ENCODE data around the gene TMEM18.

Gene TMEM18

GRCh38 chr2:634636-635388 is 42.4 kb downstream of the TMEM18 start:
- Histone ChIP-seq H3K27ac (no peak overlapping the region), H3K36me3 (ENCODE audit: insufficient read depth, low read length) (no peaks in the 10 kb centered on the region), H3K4me3 (no peak overlapping the region), H3K9me3 (ENCODE audit: low read depth, low read length) (no peaks in the 10 kb centered on the region), H3K9ac (ENCODE audit: insufficient read length) (no peak overlapping the region)
- TF ChIP-seq FOXP2 (optimal IDR thresholded peaks at IDR 0.05; ENCODE audit: control extremely low read depth, extremely low read length, insufficient read depth): no peak
- no peak for TF ChIP-seq EZH2 (IDR thresholded peaks at IDR 0.05)
- TF ChIP-seq POLR2AphosphoS5 (IDR thresholded peaks at IDR 0.05; ENCODE audit: borderline replicate concordance, low read depth, low read length): no peak
- no peak for DNase-seq (ENCODE audit: low read depth, low spot score)

DNA sequence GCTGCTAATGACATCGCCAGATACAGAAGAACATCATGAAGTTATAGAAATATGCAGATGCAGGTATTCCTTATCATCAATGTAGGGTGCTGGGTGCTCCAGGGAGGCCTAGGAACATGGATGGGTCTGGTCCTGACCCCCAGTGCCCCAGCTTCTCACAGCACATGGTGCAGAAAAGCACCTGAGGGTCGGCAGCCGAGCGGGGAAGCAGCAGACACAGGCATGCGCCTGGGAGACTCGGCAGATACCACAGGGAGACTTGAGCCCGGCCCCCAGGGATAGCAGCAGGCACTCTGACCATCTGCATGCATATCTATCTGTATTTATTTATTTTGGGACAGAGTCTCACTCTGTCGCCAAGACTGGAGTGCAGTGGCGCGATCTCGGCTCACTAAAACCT is 43.2 kb downstream of the TMEM18 start:
- Histone ChIP-seq H3K9me3 (ENCODE audit: low read depth, low read length) (no peaks in the 10 kb centered on the region), H3K9ac (ENCODE audit: insufficient read length) (no peak overlapping the region), H3K36me3 (ENCODE audit: insufficient read depth, low read length) (no peaks in the 10 kb centered on the region), H3K27ac (no peak overlapping the region), H3K4me3 (no peak overlapping the region)
- no peak for DNase-seq (ENCODE audit: low read depth, low spot score)
- no peak for TF ChIP-seq EZH2 (IDR thresholded peaks at IDR 0.05)
- no peak for TF ChIP-seq FOXP2 (optimal IDR thresholded peaks at IDR 0.05; ENCODE audit: control extremely low read depth, extremely low read length, insufficient read depth)
- TF ChIP-seq POLR2AphosphoS5 (IDR thresholded peaks at IDR 0.05; ENCODE audit: borderline replicate concordance, low read depth, low read length): no peak

GRCh38 chr2:633371-633770 is 43.8 kb downstream of the TMEM18 start:
- no peak overlapping the region for H3K27ac ChIP-seq
- H3K4me3 ChIP-seq: no peak overlapping the region
- TF ChIP-seq POLR2AphosphoS5 (IDR thresholded peaks at IDR 0.05; ENCODE audit: borderline replicate concordance, low read depth, low read length) (no peak), EZH2 (IDR thresholded peaks at IDR 0.05) (no peak), FOXP2 (optimal IDR thresholded peaks at IDR 0.05; ENCODE audit: control extremely low read depth, extremely low read length, insufficient read depth) (no peak)
- H3K36me3 ChIP-seq (ENCODE audit: insufficient read depth, low read length): no peaks in the 10 kb centered on the region
- no peak for DNase-seq (ENCODE audit: low read depth, low spot score)
- H3K9me3 ChIP-seq (ENCODE audit: low read depth, low read length): no peaks in the 10 kb centered on the region
- no peak overlapping the region for H3K9ac ChIP-seq (ENCODE audit: insufficient read length)

DNA sequence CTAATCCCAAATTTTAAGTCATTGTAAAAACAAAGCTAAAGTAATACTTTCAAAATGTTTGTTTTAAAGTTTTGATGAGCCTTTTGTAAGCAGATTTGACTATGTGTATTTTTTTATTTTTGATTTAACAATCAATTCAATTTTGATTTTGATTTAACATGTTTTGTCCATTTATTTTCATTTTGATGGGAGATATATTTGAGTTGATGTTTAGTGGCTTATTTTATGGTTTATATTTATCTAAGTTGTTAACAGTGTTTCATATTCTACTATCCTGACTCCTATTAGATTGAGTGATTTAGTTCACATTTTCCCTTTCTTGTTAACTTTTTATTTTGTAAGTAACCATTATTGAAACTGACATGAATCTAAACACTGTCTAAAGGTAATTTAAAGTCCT is 44.7 kb downstream of the TMEM18 start:
- Histone ChIP-seq H3K36me3 (ENCODE audit: insufficient read depth, low read length) (no peaks in the 10 kb centered on the region), H3K9me3 (ENCODE audit: low read depth, low read length) (no peaks in the 10 kb centered on the region), H3K4me3 (no peak overlapping the region), H3K27ac (no peak overlapping the region), H3K9ac (ENCODE audit: insufficient read length) (no peak overlapping the region)
- no peak for TF ChIP-seq FOXP2 (optimal IDR thresholded peaks at IDR 0.05; ENCODE audit: control extremely low read depth, extremely low read length, insufficient read depth)
- DNase-seq (ENCODE audit: low read depth, low spot score): no peak

- no peak overlapping the region for H3K9ac ChIP-seq (ENCODE audit: insufficient read length)
Measured at GRCh38 chr2:631741-632140, 45.5 kb downstream of the TMEM18 start.

DNA sequence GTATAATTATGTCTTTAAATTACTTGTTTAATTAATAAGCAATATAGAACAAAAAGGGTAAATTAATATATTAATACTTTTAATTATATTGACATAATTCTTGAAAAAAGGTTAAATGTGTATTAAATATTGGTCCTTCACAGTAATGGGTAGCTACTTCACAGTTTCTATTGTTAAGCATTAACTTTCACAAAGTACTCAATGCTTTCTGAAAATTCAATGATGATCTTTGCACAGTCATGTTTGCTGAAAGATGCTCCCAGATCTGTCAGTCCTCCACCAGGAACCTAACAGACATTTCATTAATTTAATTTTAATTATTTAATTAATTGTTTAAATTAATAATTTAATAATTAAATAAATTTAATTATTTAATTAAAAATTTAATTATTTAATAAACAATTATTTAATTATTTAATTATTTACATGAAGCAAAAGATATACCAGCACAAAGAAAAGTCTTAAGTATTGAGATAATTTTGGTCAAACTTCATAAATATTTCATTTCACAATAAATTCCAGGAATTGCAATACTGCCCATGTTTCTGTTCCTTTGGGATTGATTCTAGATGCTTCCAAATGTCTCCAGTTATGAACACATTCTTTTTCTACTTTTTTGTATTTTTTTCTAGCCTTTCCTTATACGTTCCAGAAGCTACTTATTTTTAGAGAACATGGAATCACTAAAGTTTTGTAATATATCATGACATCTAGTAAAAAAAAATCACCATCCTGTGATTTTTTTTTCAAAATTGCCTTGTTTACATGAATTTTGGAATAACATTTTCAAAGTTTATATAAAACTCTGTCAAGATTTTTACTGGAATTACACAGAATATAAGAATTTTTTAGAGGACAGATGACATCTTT is 46.5 kb downstream of the TMEM18 start:
- no peaks in the 10 kb centered on the region for H3K36me3 ChIP-seq (ENCODE audit: insufficient read depth, low read length)
- no peaks in the 10 kb centered on the region for H3K9me3 ChIP-seq (ENCODE audit: low read depth, low read length)
- no peak for TF ChIP-seq EZH2 (IDR thresholded peaks at IDR 0.05)
- no peak for TF ChIP-seq FOXP2 (optimal IDR thresholded peaks at IDR 0.05; ENCODE audit: control extremely low read depth, extremely low read length, insufficient read depth)
- TF ChIP-seq POLR2AphosphoS5 (IDR thresholded peaks at IDR 0.05; ENCODE audit: borderline replicate concordance, low read depth, low read length): no peak
- no peak overlapping the region for H3K27ac ChIP-seq
- no peak overlapping the region for H3K9ac ChIP-seq (ENCODE audit: insufficient read length)
- no peak for DNase-seq (ENCODE audit: low read depth, low spot score)
- H3K4me3 ChIP-seq: no peak overlapping the region

More at GRCh38 chr2:631741-632140, 45.5 kb downstream of the TMEM18 start:
- Histone ChIP-seq H3K36me3 (ENCODE audit: insufficient read depth, low read length) (no peaks in the 10 kb centered on the region), H3K9me3 (ENCODE audit: low read depth, low read length) (no peaks in the 10 kb centered on the region), H3K27ac (no peak overlapping the region), H3K4me3 (no peak overlapping the region)
- TF ChIP-seq EZH2 (IDR thresholded peaks at IDR 0.05) (no peak), POLR2AphosphoS5 (IDR thresholded peaks at IDR 0.05; ENCODE audit: borderline replicate concordance, low read depth, low read length) (no peak), FOXP2 (optimal IDR thresholded peaks at IDR 0.05; ENCODE audit: control extremely low read depth, extremely low read length, insufficient read depth) (no peak)
- no peak for DNase-seq (ENCODE audit: low read depth, low spot score)

DNA sequence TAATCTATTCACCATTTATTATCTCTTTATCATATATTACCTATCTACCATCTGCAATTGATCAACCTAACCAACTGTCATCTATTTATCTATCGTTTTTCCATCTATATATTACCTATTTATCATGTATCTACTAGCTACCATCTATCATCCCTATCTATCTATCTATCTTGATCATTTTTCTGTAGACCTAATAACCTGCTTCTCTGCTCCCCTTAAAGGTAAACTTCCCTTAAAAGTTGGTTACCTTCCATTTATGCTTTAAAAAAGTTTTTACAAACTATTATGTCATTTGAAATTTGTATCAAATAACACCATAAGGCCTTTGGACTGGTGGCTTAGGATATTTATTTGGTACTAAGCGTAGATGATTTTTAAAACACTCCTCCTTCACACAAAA is 47.2 kb downstream of the TMEM18 start:
- no peak for TF ChIP-seq POLR2AphosphoS5 (IDR thresholded peaks at IDR 0.05; ENCODE audit: borderline replicate concordance, low read depth, low read length)
- TF ChIP-seq FOXP2 (optimal IDR thresholded peaks at IDR 0.05; ENCODE audit: control extremely low read depth, extremely low read length, insufficient read depth): no peak
- TF ChIP-seq EZH2 (IDR thresholded peaks at IDR 0.05): no peak
- no peak overlapping the region for H3K9ac ChIP-seq (ENCODE audit: insufficient read length)
- H3K36me3 ChIP-seq (ENCODE audit: insufficient read depth, low read length): no peaks in the 10 kb centered on the region
- no peak overlapping the region for H3K27ac ChIP-seq
- no peak overlapping the region for H3K4me3 ChIP-seq
- no peak for DNase-seq (ENCODE audit: low read depth, low spot score)
- no peaks in the 10 kb centered on the region for H3K9me3 ChIP-seq (ENCODE audit: low read depth, low read length)

- TF ChIP-seq POLR2AphosphoS5 (IDR thresholded peaks at IDR 0.05; ENCODE audit: borderline replicate concordance, low read depth, low read length): no peak
- TF ChIP-seq FOXP2 (optimal IDR thresholded peaks at IDR 0.05; ENCODE audit: control extremely low read depth, extremely low read length, insufficient read depth): no peak
- no peak for TF ChIP-seq EZH2 (IDR thresholded peaks at IDR 0.05)
- H3K4me3 ChIP-seq: no peak overlapping the region
- no peak for DNase-seq (ENCODE audit: low read depth, low spot score)
Measured at GRCh38 chr2:628651-629050, 48.6 kb downstream of the TMEM18 start.

More at GRCh38 chr2:628651-629050, 48.6 kb downstream of the TMEM18 start:
- Histone ChIP-seq H3K27ac (no peak overlapping the region), H3K36me3 (ENCODE audit: insufficient read depth, low read length) (no peaks in the 10 kb centered on the region), H3K9ac (ENCODE audit: insufficient read length) (no peak overlapping the region), H3K9me3 (ENCODE audit: low read depth, low read length) (no peaks in the 10 kb centered on the region)

Data from SK-N-MC (cell line).